Measurements from ENCODE around the gene COL27A1.

DNA sequence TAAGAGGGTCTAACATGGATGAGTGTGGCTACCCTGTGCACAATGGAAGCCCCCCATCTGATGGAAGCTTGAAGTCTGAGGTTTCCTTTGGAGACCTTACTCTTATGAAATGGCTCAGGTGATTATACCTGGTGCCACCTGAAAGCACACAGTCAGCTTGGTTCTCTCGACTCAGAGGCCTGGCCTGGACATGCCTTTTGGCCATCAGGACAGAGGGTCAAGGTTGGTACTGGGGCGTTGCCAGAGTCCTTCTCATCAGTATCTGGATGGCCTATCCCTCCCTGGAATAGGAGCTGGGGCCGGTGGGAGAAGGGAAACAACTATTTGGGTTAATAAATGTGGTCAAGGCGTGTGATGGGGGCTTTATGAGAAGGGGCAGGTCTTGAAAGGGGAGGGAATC is 48.9 kb downstream of the COL27A1 start:
- TF ChIP-seq JUND (IDR thresholded peaks at IDR 0.05), result no peak
- TF ChIP-seq SP1 (IDR thresholded peaks at IDR 0.05; ENCODE audit: low read depth), result no peak
- TF ChIP-seq, protein P1, sequence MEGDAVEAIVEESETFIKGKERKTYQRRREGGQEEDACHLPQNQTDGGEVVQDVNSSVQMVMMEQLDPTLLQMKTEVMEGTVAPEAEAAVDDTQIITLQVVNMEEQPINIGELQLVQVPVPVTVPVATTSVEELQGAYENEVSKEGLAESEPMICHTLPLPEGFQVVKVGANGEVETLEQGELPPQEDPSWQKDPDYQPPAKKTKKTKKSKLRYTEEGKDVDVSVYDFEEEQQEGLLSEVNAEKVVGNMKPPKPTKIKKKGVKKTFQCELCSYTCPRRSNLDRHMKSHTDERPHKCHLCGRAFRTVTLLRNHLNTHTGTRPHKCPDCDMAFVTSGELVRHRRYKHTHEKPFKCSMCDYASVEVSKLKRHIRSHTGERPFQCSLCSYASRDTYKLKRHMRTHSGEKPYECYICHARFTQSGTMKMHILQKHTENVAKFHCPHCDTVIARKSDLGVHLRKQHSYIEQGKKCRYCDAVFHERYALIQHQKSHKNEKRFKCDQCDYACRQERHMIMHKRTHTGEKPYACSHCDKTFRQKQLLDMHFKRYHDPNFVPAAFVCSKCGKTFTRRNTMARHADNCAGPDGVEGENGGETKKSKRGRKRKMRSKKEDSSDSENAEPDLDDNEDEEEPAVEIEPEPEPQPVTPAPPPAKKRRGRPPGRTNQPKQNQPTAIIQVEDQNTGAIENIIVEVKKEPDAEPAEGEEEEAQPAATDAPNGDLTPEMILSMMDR (IDR thresholded peaks at IDR 0.05 in 2 of 3, conservative IDR thresholded peaks at IDR 0.05 in 1 of 3; ENCODE audit: borderline replicate concordance in 1 of 3, insufficient read depth in 1 of 3, low read depth in 2 of 3, low read length in 2 of 3), result no peak

All from HCT116 (cell line).